ENCODE data around the gene DPYSL3. TPM values are rescaled to one million over a fixed set of nuclear protein-coding genes. Genes with fewer than 3 reads are reported as not detected.

DPYSL3 gene
- total RNA-seq, 4 donors from 2014 or later = 27.6 to 107 (median 31.4) TPM

- in situ Hi-C loops (cut with MboI; ENCODE audit: low pct_ligation_motif_present in 1 of 4, low pct_unique_long_range_greater_than_20kb in 1 of 4, low sequenced_read_pairs in 3 of 4) = no loop called here
Measured at GRCh38 chr5:147534172-147534951, 24.5 kb upstream of the DPYSL3 start.

GRCh38 chr5:147532156-147532555, 22.3 kb upstream of the DPYSL3 start:
- 33 to 36% methylated on average over 1 of the region's 1 CpG for WGBS, 2 donors (ENCODE audit: low coverage in 1 of 2)
- intact Hi-C loops (cut with DNase I; ENCODE audit: low total_unique reads) = no loop called here
- no peak for DNase-seq
- Histone ChIP-seq H3K9me3 (no peaks in the 10 kb centered on the region), H3K4me1 (peaks cover 0 to 10% (median 4%) of the 10 kb centered on the region in 4 donors), H3K36me3 (no peaks in the 10 kb centered on the region), H3K27me3 (no peaks in the 10 kb centered on the region), H3K4me3 (no peak overlapping the region), H3K27ac (peak overlapping the region; percentile 23 to 59 (median 50))
- TF ChIP-seq POLR2A (IDR thresholded peaks at IDR 0.05) (no peak), POLR2AphosphoS5 (IDR thresholded peaks at IDR 0.05) (peak; percentile 36 to 72 (median 44)), EP300 (IDR thresholded peaks at IDR 0.05; ENCODE audit: low read depth) (peak; percentile 63), CTCF (IDR thresholded peaks at IDR 0.05) (no peak)
- in situ Hi-C loops (cut with MboI; ENCODE audit: low pct_ligation_motif_present in 1 of 4, low pct_unique_long_range_greater_than_20kb in 1 of 4, low sequenced_read_pairs in 3 of 4) = no loop called here

More at GRCh38 chr5:147534172-147534951, 24.5 kb upstream of the DPYSL3 start:
- Histone ChIP-seq H3K4me3 (no peak overlapping the region), H3K36me3 (no peaks in the 10 kb centered on the region), H3K4me1 (peaks cover 0 to 10% (median 4%) of the 10 kb centered on the region in 4 donors), H3K27ac (no peak overlapping the region), H3K27me3 (no peaks in the 10 kb centered on the region), H3K9me3 (no peaks in the 10 kb centered on the region)
- intact Hi-C loops (cut with DNase I; ENCODE audit: low total_unique reads) = no loop called here
- 59 to 61% methylated on average over 3 of the region's 3 CpGs for WGBS, 2 donors (ENCODE audit: low coverage in 1 of 2)
- TF ChIP-seq POLR2A (IDR thresholded peaks at IDR 0.05) (no peak), POLR2AphosphoS5 (IDR thresholded peaks at IDR 0.05) (no peak), EP300 (IDR thresholded peaks at IDR 0.05; ENCODE audit: low read depth) (no peak), CTCF (IDR thresholded peaks at IDR 0.05) (no peak)
- no peak for DNase-seq

GRCh38 chr5:147530530-147531389, 20.9 kb upstream of the DPYSL3 start:
- peak overlapping the region in 1 of 4 donors; percentile 59 for H3K27ac ChIP-seq
- H3K4me3 ChIP-seq = no peak overlapping the region
- in situ Hi-C loops (cut with MboI; ENCODE audit: low pct_ligation_motif_present in 1 of 4, low pct_unique_long_range_greater_than_20kb in 1 of 4, low sequenced_read_pairs in 3 of 4) = no loop called here
- WGBS, 2 donors (ENCODE audit: low coverage in 1 of 2) = 81 to 83% methylated on average over 7 of the region's 7 CpGs
- no peak for DNase-seq
- TF ChIP-seq POLR2AphosphoS5 (IDR thresholded peaks at IDR 0.05) (peak in 1 of 3 donors; percentile 11), CTCF (IDR thresholded peaks at IDR 0.05) (no peak)
- intact Hi-C loops (cut with DNase I; ENCODE audit: low total_unique reads) = no loop called here
- H3K9me3 ChIP-seq = no peaks in the 10 kb centered on the region
- H3K4me1 ChIP-seq = peaks cover 0 to 9% (median 4%) of the 10 kb centered on the region in 4 donors
- no peaks in the 10 kb centered on the region for H3K36me3 ChIP-seq
- H3K27me3 ChIP-seq = no peaks in the 10 kb centered on the region

- WGBS, 2 donors (ENCODE audit: low coverage in 1 of 2) = 56 to 68% methylated on average over 4 of the region's 4 CpGs
- H3K27me3 ChIP-seq = no peaks in the 10 kb centered on the region
- intact Hi-C loops (cut with DNase I; ENCODE audit: low total_unique reads) (no loop called here), in situ Hi-C loops (cut with MboI; ENCODE audit: low pct_ligation_motif_present in 1 of 4, low pct_unique_long_range_greater_than_20kb in 1 of 4, low sequenced_read_pairs in 3 of 4) (no loop called here)
- TF ChIP-seq POLR2AphosphoS5 (IDR thresholded peaks at IDR 0.05) (no peak), CTCF (IDR thresholded peaks at IDR 0.05) (no peak), POLR2A (IDR thresholded peaks at IDR 0.05) (no peak), EP300 (IDR thresholded peaks at IDR 0.05; ENCODE audit: low read depth) (no peak)
- no peak for DNase-seq
- no peaks in the 10 kb centered on the region for H3K36me3 ChIP-seq
- H3K4me3 ChIP-seq = no peak overlapping the region
- no peaks in the 10 kb centered on the region for H3K9me3 ChIP-seq
- H3K4me1 ChIP-seq = no peaks in the 10 kb centered on the region
- H3K27ac ChIP-seq = no peak overlapping the region
Measured at GRCh38 chr5:147523069-147523468, 13.2 kb upstream of the DPYSL3 start.

Measured in transverse colon (tissue), 4 donors.